Psoas muscle (tissue), 8 donors: ENCODE measurements around the gene TPR. TPM values are rescaled to one million over a fixed set of nuclear protein-coding genes. Genes with fewer than 3 reads are reported as not detected.

Experiments used
- ATAC-seq, 4 donors: fragments of 200-7000 bp; cut with Tn5 transposase; one replicate each; pipeline ENCODE4 v1.9.1; 2020; ENCODE audit warnings: moderate library complexity in 3 of 4, mild to moderate bottlenecking in 2 of 4
- DNase-seq, 2 donors: peaks; one replicate each; pipeline ENCODE4 v3.0.0-alpha.2; 2020
- H3K27ac ChIP-seq: fragments of 200-600 bp; one replicate; pipeline ENCODE4 v1.8.0; 2022
- H3K27me3 ChIP-seq, 3 donors: fragments of 200-600 bp in 1 of 3; one replicate each; pipeline versions ENCODE4 v1.6.1 to v1.8.0; 2013 to 2022; ENCODE audit warnings: low read length in 2 of 3, mild to moderate bottlenecking in 2 of 3, moderate library complexity in 1 of 3; ENCODE audit not compliant: insufficient read depth in 3 of 3
- H3K36me3 ChIP-seq, 2 donors: fragments of 200-600 bp in 1 of 2; one replicate each; pipeline versions ENCODE4 v1.6.1 to v1.8.0; 2013 to 2022; ENCODE audit warnings: low read depth in 1 of 2, mild to moderate bottlenecking in 1 of 2, moderate library complexity in 1 of 2; ENCODE audit not compliant: insufficient read depth in 1 of 2
- H3K4me1 ChIP-seq: fragments of 200-600 bp; one replicate; pipeline ENCODE4 v1.8.0; 2022
- H3K4me3 ChIP-seq: fragments of 200-600 bp; one replicate; pipeline ENCODE4 v1.8.0; 2022; ENCODE audit warnings: mild to moderate bottlenecking
- H3K9me3 ChIP-seq: fragments of 200-600 bp; one replicate; pipeline ENCODE4 v1.8.0; 2022
- WGBS, 3 donors: extraction: QIAGEN DNeasy Blood & Tissue Kit; methylation state at CpG; one replicate each; pipeline versions ENCODE4 v1.1.6 to v1.1.7; 2013; 5-methylcytosine and 5-hydroxymethylcytosine counted together
- intact Hi-C, 2 donors: fragments of 100-400 bp; cut with DNase I; formaldehyde crosslinking; loops; one replicate each; pipeline versions ENCODE4 v1.11.0 to v1.14.2; 2022
- polyA plus RNA-seq, 3 donors: library from polyadenylated mRNA; stranded (reverse); fragments of 200-250 nt; gene quantifications; one replicate each; pipeline ENCODE4 v1.2.3, GENCODE V29; 2013
- total RNA-seq, 4 donors: library from RNA; stranded (reverse); fragmentation: NEBNext Ultra II Directional in 2 of 4; extraction: Animal tissue kit (Norgen Biotek cat#: 25700) in 2 of 4; gene quantifications; one replicate each; pipeline versions ENCODE4 v1.2.1 to v1.2.4, GENCODE V29; 2021 to 2023
- TF ChIP-seq, protein P1 (sequence below): fragments of 200-600 bp; IDR thresholded peaks from one replicate; pipeline ENCODE4 v1.8.0; 2022; ENCODE audit warnings: antibody characterized with exemption
- donor health status: healthy with polysubstance abuse.
- donor health status: DM: no; HTN: no; CAD: no; lungs with moderate emphysema.
- donor health status: Bipolar disorder and iron deficiency.
- donor health status: healthy.
- donor health status: DM: yes; HTN: yes; CAD: no.
- donor health status: DM: no; HTN: no; CAD: no.
- donor health status: DM: no; HTN: no; CAD: no.
- donor health status: DM: yes; HTN: yes; CAD: no.

TPR gene
- total and polyA plus RNA-seq, 7 donors, result 17.8 to 61.8 (median 48.0) TPM

DNA sequence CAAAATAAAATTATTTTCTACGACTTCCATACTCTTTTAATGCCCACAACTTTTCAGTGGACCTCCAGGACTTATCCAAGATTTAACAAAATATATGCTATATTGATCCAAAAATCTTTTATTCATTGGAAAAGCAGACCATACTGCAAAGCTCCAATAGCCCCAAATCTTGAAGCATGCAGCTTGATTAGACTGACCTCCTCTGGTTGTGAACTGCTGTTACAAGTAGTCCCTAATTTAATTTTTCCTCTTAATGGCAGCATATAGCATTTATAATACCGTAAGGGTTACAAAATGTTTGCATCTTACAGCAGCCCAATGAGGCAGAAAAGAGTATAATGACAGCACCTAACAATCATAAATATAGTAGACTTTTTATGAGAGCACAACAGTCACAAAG, 49.8 kb downstream of the TPR start:
- peaks cover 0 to 96% of the 10 kb centered on the region in 2 donors for H3K36me3 ChIP-seq
- intact Hi-C loops, result loop anchor here in 1 of 2 donors (10.0 kb wide), 1 partner anchor 1180 kb away; no protein-coding TSS in a partner anchor

DNA sequence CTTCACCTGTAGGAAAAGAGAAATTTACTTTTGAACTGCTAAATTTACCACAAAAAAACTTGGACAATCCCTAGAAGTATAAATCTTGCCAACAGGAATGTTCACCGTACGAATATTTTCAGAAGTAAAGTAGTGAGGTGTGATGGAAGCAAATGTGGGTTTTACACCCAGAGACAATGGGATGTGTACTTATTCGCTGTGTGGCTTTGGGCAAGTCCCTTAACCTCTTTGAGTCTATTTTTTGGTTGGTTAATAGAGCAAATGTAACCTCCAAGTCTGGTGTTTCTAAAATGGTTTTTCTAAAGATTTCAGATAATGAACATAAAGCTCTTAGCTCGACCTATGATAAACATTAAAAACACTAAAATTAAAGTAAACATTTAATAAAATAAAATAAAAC, 51.2 kb downstream of the TPR start:
- ATAC-seq, result no peak
- TF ChIP-seq, protein P1, sequence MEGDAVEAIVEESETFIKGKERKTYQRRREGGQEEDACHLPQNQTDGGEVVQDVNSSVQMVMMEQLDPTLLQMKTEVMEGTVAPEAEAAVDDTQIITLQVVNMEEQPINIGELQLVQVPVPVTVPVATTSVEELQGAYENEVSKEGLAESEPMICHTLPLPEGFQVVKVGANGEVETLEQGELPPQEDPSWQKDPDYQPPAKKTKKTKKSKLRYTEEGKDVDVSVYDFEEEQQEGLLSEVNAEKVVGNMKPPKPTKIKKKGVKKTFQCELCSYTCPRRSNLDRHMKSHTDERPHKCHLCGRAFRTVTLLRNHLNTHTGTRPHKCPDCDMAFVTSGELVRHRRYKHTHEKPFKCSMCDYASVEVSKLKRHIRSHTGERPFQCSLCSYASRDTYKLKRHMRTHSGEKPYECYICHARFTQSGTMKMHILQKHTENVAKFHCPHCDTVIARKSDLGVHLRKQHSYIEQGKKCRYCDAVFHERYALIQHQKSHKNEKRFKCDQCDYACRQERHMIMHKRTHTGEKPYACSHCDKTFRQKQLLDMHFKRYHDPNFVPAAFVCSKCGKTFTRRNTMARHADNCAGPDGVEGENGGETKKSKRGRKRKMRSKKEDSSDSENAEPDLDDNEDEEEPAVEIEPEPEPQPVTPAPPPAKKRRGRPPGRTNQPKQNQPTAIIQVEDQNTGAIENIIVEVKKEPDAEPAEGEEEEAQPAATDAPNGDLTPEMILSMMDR, result no peak
- H3K27ac ChIP-seq, result no peak overlapping the region
- no peak overlapping the region for H3K4me3 ChIP-seq
- no peaks in the 10 kb centered on the region for H3K27me3 ChIP-seq
- no peak for DNase-seq
- peaks cover 0 to 96% of the 10 kb centered on the region in 2 donors for H3K36me3 ChIP-seq
- no peaks in the 10 kb centered on the region for H3K9me3 ChIP-seq
- H3K4me1 ChIP-seq, result no peaks in the 10 kb centered on the region
- intact Hi-C loops, result loop anchor here in 1 of 2 donors (5.0 to 10.0 kb wide), 2 partner anchors 33 to 1179 kb away; no protein-coding TSS in a partner anchor
- WGBS, 3 donors, result 89 to 94% (median 93%) methylated on average over 4 of the region's 4 CpGs

More for the DNA sequence above, 49.8 kb downstream of the TPR start:
- 95 to 98% (median 95%) methylated on average over 2 of the region's 2 CpGs for WGBS, 3 donors
- Histone ChIP-seq H3K27me3 (no peaks in the 10 kb centered on the region), H3K4me1 (no peaks in the 10 kb centered on the region), H3K9me3 (no peaks in the 10 kb centered on the region), H3K4me3 (no peak overlapping the region), H3K27ac (no peak overlapping the region)
- DNase-seq (no peak), ATAC-seq (no peak)
- TF ChIP-seq, protein P1, result no peak

DNA sequence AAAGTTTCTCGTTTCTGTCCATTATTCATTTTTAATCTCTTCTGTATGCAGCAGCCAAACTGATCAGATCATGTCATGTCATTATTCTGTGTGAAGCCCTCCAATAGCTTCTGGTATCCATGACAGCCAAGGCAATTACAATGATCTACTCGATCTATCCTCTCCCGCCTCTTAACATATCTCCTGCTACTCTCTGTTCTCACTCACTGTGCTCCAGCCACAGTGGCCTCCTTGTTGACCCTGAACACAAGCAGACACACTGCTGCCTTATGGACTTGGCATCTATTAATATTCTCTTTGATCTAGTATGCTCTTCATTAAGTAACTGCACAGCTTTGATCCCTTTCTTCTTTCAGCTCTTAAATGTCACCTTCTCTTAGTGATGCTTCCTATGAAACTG, 59.5 kb downstream of the TPR start:
- Histone ChIP-seq H3K27me3 (no peaks in the 10 kb centered on the region), H3K36me3 (peaks cover 9 to 98% of the 10 kb centered on the region in 2 donors), H3K4me1 (no peaks in the 10 kb centered on the region), H3K4me3 (no peak overlapping the region), H3K9me3 (no peaks in the 10 kb centered on the region), H3K27ac (no peak overlapping the region)
- intact Hi-C loops, result loop anchor here (10.0 kb wide), 2 partner anchors 49 to 1011 kb away; no protein-coding TSS in a partner anchor
- WGBS, 3 donors, result 91 to 97% (median 93%) methylated on average over 3 of the region's 3 CpGs
- ATAC-seq (no peak), DNase-seq (no peak)
- TF ChIP-seq, protein P1, result no peak

DNA sequence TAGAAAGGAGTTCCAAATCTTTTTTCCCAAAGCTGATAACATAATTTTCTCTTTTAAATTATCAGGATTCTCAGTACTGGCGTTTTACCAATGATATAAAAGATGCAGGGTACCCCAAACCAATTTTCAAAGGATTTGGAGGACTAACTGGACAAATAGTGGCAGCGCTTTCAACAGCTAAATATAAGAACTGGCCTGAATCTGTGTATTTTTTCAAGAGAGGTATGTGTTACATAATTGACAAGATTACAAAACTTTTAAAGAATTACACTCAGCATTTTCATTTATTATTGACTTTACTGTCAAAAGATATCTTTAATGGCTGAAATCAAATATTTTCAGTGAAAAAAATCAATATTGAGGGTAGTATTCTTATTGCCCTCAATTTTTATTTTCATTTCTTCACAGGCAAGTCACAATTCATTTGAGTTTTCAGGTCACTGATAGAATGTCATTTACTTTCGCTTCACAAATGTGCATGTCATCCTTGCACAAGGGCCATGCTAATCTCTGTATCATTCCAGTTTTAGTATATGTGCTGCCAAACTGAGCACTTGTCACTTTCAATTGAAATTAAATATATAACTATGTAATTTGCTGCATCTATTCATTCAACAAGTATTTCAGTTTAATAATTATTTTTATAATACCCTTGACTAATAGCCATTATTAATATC, 63.5 kb downstream of the TPR start:
- peaks cover 0 to 68% of the 10 kb centered on the region in 2 donors for H3K36me3 ChIP-seq
- no peak overlapping the region for H3K4me3 ChIP-seq
- intact Hi-C loops, result loop anchor here (10.0 kb wide), 2 partner anchors 53 to 1007 kb away; no protein-coding TSS in a partner anchor
- no peak for DNase-seq
- H3K4me1 ChIP-seq, result no peaks in the 10 kb centered on the region
- ATAC-seq, result no peak
- WGBS, 3 donors, result 89 to 96% (median 95%) methylated on average over 3 of the region's 3 CpGs
- TF ChIP-seq, protein P1, result no peak
- H3K27ac ChIP-seq, result no peak overlapping the region
- no peaks in the 10 kb centered on the region for H3K9me3 ChIP-seq
- H3K27me3 ChIP-seq, result no peaks in the 10 kb centered on the region
